ENCODE measurements around the gene RTEL1.
A peak's percentile ranks its signal among the peaks of the same experiment; 100 is the strongest.

The RTEL1 gene

GRCh38 chr20:63738687-63739129 is 80.6 kb downstream of the RTEL1 start:
- no peak for DNase-seq (ENCODE audit: low read depth)
- H3K4me3 ChIP-seq (ENCODE audit: control insufficient read depth, low read depth, low read length): no peak overlapping the region
- no peak for TF ChIP-seq CTCF (IDR thresholded peaks at IDR 0.05; ENCODE audit: control insufficient read depth, insufficient read depth, low read depth, low read length, missing control alignments)

DNA sequence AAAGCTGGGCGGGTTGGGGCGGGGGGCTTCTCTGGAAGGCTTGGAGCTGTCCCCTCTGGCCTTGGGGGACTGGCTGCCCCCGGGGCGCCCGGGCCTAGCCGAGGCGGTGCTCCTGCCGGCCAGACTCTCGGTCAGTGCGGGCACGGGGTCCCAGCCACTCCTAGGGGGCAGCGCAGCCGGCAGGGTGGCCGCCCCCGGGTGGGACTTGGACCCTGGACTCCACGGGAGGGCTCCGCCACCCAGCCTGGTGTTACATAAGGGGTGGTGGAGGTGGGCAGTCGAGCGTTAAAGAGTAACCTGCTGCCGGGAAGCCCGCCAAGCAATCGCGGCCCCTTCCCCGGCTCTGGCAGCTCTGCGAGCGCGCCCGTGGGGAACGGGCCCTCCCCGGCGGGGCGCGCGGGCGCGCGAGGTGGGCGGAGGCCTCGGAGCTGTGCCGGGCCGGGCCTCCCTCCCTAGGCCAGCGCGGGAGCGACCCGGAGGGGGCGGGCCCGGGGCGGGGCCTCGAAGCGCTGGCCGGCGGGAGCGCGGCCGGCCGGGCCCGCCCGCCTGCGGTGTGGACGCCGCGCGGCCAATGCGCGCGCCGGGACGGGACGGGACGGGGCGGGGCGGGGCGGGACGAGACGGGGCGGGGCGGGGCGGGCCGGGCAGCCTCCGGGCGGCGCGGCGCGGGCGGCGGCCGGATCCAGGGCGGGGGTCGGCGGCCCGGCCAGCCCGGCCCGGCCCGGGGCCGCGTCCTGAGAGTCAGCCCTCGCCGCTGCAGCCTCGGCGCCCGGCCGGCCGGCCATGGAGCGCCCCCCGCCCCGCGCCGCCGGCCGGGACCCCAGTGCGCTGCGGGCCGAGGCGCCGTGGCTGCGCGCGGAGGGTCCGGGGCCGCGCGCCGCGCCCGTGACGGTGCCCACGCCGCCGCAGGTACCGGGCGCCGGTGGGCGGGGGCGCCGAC is 81.3 kb downstream of the RTEL1 start, which contains the start of gene SLC2A4RG:
SLC2A4RG (plus strand) TSS at position 647 of the 940 bp plus-strand sequence; CDS start at position 784, 137 bp downstream.
- H3K4me3 ChIP-seq (ENCODE audit: control insufficient read depth, low read depth, low read length): peak within 1 kb of the TSS; percentile 77
- DNase-seq (ENCODE audit: low read depth): no peak
- TF ChIP-seq CTCF (IDR thresholded peaks at IDR 0.05; ENCODE audit: control insufficient read depth, insufficient read depth, low read depth, low read length, missing control alignments): no peak

GRCh38 chr20:63740070-63740626 is 82.0 kb downstream of the RTEL1 start:
- DNase-seq (ENCODE audit: low read depth): no peak
- no peak for TF ChIP-seq CTCF (IDR thresholded peaks at IDR 0.05; ENCODE audit: control insufficient read depth, insufficient read depth, low read depth, low read length, missing control alignments)
- H3K4me3 ChIP-seq (ENCODE audit: control insufficient read depth, low read depth, low read length): peak overlapping the region; percentile 77

- peak; percentile 28 for TF ChIP-seq CTCF (IDR thresholded peaks at IDR 0.05; ENCODE audit: control insufficient read depth, insufficient read depth, low read depth, low read length, missing control alignments)
- peak; percentile 59 for DNase-seq (ENCODE audit: low read depth)
- peak overlapping the region; percentile 77 for H3K4me3 ChIP-seq (ENCODE audit: control insufficient read depth, low read depth, low read length)
Measured at GRCh38 chr20:63740627-63741353, 82.7 kb downstream of the RTEL1 start.

- DNase-seq (ENCODE audit: low read depth): no peak
- no peak for TF ChIP-seq CTCF (IDR thresholded peaks at IDR 0.05; ENCODE audit: control insufficient read depth, insufficient read depth, low read depth, low read length, missing control alignments)
- H3K4me3 ChIP-seq (ENCODE audit: control insufficient read depth, low read depth, low read length): peak overlapping the region; percentile 77
Measured at GRCh38 chr20:63741354-63741675, 83.2 kb downstream of the RTEL1 start.

GRCh38 chr20:63741676-63742380 is 83.7 kb downstream of the RTEL1 start:
- no peak for DNase-seq (ENCODE audit: low read depth)
- H3K4me3 ChIP-seq (ENCODE audit: control insufficient read depth, low read depth, low read length): peak overlapping the region; percentile 77

More at GRCh38 chr20:63741676-63742380, 83.7 kb downstream of the RTEL1 start:
- TF ChIP-seq CTCF (IDR thresholded peaks at IDR 0.05; ENCODE audit: control insufficient read depth, insufficient read depth, low read depth, low read length, missing control alignments): no peak
